ENCODE data around the gene FGFR3.

FGFR3 gene

DNA sequence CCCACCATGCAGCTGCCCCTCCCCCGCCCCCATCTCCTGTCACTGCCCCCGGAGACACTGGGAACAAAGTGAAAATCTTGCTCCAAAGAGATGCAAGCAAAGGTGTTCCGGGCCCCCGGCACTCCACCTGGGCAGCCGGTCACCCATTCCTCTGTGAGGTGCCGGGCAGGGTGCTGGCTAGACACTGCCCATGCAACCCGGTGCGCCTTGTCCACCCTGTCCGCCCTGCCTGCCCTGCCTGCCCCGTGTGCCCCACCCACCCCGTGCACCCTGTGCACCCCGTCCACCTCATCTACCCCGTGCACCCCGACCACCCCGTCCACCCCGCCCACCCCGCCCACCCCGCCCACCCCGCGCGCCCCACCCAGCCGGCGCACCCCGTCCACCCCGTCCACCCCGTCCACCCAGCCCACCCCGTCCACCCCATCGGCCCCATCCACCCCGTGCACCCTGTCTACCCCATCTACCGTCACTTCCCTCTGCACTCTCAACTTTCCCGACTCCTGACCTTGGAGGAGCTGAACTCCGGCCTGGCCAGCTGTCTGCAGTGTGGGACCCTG is 31.9 kb upstream of the FGFR3 start:
- H3K27ac ChIP-seq: no peak overlapping the region
- TF ChIP-seq, protein P1, sequence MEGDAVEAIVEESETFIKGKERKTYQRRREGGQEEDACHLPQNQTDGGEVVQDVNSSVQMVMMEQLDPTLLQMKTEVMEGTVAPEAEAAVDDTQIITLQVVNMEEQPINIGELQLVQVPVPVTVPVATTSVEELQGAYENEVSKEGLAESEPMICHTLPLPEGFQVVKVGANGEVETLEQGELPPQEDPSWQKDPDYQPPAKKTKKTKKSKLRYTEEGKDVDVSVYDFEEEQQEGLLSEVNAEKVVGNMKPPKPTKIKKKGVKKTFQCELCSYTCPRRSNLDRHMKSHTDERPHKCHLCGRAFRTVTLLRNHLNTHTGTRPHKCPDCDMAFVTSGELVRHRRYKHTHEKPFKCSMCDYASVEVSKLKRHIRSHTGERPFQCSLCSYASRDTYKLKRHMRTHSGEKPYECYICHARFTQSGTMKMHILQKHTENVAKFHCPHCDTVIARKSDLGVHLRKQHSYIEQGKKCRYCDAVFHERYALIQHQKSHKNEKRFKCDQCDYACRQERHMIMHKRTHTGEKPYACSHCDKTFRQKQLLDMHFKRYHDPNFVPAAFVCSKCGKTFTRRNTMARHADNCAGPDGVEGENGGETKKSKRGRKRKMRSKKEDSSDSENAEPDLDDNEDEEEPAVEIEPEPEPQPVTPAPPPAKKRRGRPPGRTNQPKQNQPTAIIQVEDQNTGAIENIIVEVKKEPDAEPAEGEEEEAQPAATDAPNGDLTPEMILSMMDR (conservative IDR thresholded peaks at IDR 0.05): no peak

DNA sequence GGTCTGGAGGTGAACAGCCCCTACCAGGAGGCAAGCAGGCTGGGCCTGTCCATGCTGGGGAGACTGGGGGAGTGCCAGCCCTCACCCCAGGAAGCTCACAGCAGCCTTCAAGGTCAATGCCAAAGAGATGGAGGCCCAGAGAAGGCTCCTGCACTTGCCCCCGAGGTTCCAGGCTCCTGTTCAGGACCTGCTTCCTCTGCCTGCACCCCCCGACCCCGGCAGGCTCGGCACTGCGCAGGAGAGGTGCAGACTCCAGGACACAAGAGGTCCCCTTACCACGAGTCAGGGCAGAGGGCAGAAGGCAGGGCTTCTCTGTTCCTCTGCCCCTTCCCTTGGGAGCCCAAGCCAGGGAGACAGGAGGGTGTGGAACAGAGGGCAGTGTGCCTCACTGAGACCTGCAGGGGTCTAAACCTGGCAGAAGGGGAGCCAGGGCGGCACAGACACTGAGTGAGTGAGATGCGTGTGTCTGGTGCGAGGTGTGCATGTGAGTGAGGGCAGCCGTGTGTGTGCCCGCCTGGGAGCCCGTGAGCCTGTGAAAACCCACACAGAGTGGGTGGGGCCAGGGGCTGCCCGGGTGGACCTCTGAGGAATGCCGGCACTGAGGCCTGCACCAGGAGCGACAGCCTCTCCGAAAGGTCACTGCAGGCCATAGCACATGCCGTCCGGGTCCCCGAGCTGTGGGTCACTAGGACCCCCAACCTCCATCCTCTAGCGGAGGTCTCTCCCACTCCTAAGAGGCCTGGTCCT is 30.7 kb upstream of the FGFR3 start:
- TF ChIP-seq, protein P1 (conservative IDR thresholded peaks at IDR 0.05): no peak
- no peak overlapping the region for H3K27ac ChIP-seq

DNA sequence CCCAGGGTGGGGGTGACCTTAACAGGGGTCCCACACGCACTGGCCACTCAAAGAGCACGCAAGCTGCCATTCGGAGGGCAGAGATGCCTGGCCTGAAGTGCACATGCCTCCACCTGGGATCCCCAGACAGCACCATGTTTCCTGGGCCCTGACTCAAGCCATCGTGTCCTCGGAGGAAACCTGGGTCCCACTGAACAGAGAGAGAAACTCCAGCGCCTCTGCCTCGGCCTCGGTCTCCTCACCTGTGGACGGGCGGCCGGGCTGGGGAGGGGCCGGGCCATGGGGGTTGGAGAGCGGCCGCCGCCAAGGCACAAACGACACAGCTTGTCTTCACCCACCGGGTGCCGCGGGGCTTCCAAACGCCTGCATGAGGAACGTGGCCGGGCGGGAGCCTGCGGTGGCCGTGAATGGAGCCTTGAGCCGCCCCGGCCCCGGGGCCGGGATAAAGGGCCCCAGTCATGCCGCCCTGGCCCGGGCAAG is 30.0 kb upstream of the FGFR3 start:
- H3K27ac ChIP-seq: no peak overlapping the region
- TF ChIP-seq, protein P1 (conservative IDR thresholded peaks at IDR 0.05): no peak

DNA sequence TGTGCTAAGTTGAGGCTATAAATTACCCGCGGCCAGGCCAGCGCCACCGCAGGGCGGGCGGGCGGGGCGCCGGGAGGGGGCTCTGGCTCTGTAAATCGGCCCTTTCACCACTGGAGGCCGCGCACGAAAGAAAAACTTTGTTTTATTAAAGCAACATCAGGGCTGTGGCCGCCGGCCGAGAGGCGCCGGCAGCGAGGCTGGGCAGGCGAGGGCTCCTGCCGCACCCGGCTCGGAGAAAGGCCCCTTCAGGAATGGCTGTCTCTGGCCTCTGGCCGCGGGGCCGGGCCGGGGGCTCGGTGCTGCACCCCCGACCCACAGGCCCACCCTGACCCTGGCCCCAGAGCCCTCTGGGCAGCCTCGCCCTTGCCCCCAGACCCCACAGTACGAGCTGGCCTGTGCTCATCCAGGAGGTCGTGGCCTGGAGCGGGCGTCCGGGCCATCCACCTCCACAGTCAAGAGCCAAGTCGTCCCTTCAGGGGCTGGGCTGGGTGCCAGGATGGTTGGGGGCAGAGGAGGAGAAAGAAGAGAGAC is 29.5 kb upstream of the FGFR3 start:
- H3K27ac ChIP-seq: no peak overlapping the region
- TF ChIP-seq, protein P1 (conservative IDR thresholded peaks at IDR 0.05): no peak

DNA sequence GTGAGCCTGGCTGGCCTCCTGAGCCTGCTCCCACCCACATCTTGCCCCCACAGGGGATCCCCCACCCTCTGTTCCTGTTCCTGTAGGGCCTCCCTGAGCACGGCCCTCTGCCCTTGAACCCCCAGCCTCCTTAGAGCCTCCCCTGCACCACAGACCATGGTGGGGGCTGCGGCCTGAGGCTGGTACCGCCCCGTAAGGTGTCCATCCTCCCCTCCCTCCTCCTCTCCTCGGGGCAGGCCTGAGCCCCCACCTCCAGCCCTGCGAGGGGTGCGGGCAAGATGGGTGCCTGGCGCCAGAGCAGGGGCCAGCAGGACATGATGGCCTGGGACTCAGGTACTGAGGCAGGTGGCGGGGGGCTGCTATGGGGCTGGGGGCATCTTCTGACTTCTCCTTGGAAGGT is 28.4 kb upstream of the FGFR3 start:
- TF ChIP-seq, protein P1 (conservative IDR thresholded peaks at IDR 0.05): no peak
- no peak overlapping the region for H3K27ac ChIP-seq

DNA sequence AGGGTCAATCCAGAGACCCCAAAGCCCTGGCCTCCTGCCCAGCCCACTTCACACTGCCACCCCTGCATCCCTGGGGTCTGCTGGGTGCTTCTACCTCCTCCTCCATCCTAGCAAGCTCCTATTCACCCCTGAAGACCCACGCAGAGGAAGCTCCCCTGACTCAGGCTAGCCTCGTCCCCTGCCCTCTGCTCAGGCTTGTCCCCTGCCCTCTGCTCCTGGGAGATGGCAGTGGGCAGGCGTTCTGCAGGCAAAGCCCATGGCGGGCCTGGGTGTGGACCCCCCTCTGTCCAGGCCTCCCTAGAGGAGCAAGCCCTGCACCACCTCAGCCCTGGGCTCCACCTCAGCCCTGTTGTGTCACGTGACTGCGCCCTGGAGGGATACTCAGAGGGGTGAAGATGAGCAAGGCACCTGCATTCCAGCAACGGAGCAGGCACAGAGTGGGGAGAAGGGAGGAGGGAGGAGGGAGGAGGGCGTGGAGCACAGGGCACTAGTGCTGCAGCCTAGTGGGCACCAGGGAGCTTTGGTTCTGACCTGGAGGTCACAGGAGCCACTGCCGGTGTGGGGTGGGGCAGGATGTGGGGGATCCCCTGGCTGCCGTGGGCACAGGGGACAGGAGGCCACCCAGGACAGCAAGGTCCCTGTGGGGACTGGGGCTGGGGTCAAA is 27.6 kb upstream of the FGFR3 start:
- no peak overlapping the region for H3K27ac ChIP-seq

More for the DNA sequence above, 27.6 kb upstream of the FGFR3 start:
- TF ChIP-seq, protein P1 (conservative IDR thresholded peaks at IDR 0.05): no peak

All from VCaP (cell line).